GM18861 (cell line): ENCODE data around the gene PDX1.

Experiments
- ATAC-seq: cut with Tn5 transposase; IDR thresholded peaks from one replicate; pipeline ENCODE4 v1.9.1; 2021; ENCODE audit not compliant: unreplicated experiment

PDX1 gene

DNA sequence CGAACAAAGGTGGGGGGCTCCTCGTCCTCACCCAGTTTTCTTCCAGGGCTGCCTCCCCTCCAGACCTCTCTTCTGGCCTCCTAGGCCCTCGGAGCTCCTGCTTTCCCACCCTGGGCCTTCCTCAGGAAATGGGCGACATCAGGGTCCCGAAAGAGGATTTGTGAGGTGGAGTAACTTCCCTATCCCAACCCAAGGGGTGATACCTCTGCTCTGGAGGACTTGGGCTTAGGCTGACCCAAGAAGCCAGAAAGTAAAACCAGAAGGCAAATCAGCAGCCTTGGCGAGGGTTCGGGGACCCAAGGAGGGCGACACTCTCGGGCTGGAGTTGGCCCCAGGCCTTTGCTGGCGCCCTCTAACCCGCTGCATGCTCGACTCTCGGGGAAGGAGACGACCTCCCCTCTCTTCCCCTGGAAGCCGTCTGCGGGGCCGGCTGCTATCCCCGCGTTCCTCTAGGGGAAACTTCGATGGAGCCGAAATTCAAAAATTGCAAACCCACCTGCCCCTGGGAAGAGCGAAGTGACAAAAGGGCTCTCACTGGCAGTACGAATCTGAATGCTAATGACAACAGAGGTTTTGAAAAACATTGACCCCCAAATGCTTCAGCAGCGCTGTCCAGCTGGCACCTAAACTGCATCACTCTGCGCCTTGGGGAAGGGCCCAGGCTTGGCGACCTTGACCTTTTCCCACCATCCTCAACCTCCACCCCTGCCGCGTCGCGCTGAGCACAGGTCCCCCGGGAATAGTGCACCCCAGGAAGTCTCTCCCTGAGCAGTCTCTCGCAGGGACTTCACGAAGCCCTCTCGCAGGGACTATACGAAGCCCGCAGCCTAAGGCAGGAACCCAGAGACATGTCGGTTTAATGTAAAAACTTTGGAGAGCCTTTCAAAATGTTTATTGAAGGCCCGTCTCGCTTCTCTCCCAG, 2.4 kb downstream of the PDX1 start:
- no peak for ATAC-seq

- no peak for ATAC-seq
Measured at GRCh38 chr13:27922883-27923612, 3.2 kb downstream of the PDX1 start.

DNA sequence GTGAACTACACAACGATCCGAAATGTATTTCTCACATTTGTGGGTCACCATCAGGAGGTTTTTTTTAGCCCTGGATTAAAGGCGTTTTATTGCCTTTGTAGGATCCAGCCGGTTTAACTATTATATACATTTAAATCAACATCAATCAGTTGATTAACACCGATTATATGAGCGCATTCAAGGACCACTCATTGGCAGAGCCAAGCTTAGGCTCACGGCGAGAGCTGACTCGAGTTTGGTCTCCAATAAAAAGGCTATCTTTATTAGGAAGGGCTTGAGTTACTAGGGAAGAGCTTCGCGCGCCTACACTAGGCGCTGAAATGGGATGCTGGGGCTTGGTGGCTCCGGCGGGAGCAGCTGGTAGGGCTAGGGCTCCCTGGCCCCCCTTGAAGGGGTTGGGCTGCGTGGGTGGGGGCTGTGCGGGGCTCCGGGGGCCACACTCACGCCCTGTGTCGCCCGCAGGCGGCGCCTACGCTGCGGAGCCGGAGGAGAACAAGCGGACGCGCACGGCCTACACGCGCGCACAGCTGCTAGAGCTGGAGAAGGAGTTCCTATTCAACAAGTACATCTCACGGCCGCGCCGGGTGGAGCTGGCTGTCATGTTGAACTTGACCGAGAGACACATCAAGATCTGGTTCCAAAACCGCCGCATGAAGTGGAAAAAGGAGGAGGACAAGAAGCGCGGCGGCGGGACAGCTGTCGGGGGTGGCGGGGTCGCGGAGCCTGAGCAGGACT, 4.2 kb downstream of the PDX1 start:
- no peak for ATAC-seq

DNA sequence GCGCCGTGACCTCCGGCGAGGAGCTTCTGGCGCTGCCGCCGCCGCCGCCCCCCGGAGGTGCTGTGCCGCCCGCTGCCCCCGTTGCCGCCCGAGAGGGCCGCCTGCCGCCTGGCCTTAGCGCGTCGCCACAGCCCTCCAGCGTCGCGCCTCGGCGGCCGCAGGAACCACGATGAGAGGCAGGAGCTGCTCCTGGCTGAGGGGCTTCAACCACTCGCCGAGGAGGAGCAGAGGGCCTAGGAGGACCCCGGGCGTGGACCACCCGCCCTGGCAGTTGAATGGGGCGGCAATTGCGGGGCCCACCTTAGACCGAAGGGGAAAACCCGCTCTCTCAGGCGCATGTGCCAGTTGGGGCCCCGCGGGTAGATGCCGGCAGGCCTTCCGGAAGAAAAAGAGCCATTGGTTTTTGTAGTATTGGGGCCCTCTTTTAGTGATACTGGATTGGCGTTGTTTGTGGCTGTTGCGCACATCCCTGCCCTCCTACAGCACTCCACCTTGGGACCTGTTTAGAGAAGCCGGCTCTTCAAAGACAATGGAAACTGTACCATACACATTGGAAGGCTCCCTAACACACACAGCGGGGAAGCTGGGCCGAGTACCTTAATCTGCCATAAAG, 4.8 kb downstream of the PDX1 start:
- ATAC-seq: no peak

DNA sequence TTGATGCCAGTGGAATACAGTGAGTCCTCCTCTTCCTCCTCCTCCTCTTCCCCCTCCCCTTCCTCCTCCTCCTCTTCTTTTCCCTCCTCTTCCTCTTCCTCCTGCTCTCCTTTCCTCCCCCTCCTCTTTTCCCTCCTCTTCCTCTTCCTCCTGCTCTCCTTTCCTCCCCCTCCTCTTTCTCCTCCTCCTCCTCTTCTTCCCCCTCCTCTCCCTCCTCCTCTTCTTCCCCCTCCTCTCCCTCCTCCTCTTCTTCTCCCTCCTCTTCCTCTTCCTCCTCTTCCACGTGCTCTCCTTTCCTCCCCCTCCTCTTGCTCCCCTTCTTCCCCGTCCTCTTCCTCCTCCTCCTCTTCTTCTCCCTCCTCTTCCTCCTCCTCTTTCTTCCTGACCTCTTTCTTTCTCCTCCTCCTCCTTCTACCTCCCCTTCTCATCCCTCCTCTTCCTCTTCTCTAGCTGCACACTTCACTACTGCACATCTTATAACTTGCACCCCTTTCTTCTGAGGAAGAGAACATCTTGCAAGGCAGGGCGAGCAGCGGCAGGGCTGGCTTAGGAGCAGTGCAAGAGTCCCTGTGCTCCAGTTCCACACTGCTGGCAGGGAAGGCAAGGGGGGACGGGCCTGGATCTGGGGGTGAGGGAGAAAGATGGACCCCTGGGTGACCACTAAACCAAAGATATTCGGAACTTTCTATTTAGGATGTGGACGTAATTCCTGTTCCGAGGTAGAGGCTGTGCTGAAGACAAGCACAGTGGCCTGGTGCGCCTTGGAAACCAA, 5.6 kb downstream of the PDX1 start:
- no peak for ATAC-seq

- ATAC-seq: no peak
Measured at GRCh38 chr13:27926644-27927434, 7.0 kb downstream of the PDX1 start.

GRCh38 chr13:27927444-27928352, 7.9 kb downstream of the PDX1 start:
- no peak for ATAC-seq

DNA sequence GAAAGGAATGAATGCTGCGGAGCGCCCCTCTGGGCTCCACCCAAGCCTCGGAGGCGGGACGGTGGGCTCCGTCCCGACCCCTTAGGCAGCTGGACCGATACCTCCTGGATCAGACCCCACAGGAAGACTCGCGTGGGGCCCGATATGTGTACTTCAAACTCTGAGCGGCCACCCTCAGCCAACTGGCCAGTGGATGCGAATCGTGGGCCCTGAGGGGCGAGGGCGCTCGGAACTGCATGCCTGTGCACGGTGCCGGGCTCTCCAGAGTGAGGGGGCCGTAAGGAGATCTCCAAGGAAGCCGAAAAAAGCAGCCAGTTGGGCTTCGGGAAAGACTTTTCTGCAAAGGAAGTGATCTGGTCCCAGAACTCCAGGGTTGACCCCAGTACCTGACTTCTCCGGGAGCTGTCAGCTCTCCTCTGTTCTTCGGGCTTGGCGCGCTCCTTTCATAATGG, 8.6 kb downstream of the PDX1 start:
- no peak for ATAC-seq

DNA sequence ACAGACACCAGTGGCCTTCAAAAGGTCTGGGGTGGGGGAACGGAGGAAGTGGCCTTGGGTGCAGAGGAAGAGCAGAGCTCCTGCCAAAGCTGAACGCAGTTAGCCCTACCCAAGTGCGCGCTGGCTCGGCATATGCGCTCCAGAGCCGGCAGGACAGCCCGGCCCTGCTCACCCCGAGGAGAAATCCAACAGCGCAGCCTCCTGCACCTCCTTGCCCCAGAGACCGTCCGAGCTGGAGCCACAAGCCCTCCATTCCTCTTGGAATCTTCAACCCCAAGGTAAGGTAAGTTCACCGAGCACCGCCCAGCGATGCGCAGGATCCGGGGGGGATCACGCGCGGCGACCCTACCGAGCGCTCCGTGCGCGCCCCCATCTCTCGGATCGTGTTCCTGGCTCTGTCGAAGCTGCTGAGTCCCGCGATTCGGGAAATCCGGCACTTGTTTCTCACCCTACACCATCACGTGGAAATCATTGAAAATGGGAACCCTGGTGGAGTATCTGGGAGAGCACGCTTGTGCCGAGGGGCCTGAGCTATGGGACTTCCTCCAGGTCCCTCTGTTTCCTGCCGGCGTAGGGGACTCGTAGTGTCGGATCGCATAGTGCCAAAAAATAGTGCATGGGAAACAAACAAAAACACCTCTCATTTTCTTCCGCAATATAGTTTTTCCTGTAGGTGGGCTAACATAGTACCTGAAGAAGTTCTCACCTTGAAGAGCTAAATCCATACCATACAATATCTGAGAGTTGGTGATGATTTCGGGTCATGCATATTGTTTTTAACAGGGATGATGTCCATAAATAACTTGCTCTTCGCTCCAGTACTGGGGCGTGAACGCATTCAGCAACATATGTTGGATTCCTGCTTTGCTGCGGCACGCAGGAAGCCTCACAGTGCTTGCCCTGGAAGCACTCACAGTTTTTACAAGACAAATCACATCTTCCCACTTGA, 9.3 kb downstream of the PDX1 start:
- ATAC-seq: no peak

GRCh38 chr13:27929868-27930267, 10.1 kb downstream of the PDX1 start:
- no peak for ATAC-seq

GRCh38 chr13:27933118-27933517, 13.3 kb downstream of the PDX1 start:
- ATAC-seq: no peak

- ATAC-seq: no peak
Measured at GRCh38 chr13:27933580-27934328, 14.0 kb downstream of the PDX1 start.

GRCh38 chr13:27942972-27943371, 23.2 kb downstream of the PDX1 start:
- no peak for ATAC-seq

GRCh38 chr13:27952876-27953675, 33.3 kb downstream of the PDX1 start:
- no peak for ATAC-seq

GRCh38 chr13:27953676-27954405, 34.0 kb downstream of the PDX1 start:
- peak; percentile 76 for ATAC-seq
